ENCODE measurements around the gene DNLZ.

GRCh38 chr9:136318776-136319241 lies 44.7 kb downstream of the DNLZ start:
- TF ChIP-seq CTCF (IDR thresholded peaks at IDR 0.05 in 4 of 5, conservative IDR thresholded peaks at IDR 0.05 in 1 of 5) (no peak), POLR2A (IDR thresholded peaks at IDR 0.05) (no peak)
